OCI-LY3 (cell line): Measurements from ENCODE around the gene SAAL1.
"Not testable (repeated sequence)": the region's sequence is repeated elsewhere in the genome, so short reads cannot be mapped to it uniquely, and the experiment has no call there.

Source experiments
- EZH2phosphoT487 ChIP-seq: fragments of 200-600 bp; shearing (Covaris generic); IDR thresholded peaks from 2 replicates; pipeline ENCODE4 v1.6.1; 2018; ENCODE audit warnings: antibody characterized with exemption, mixed run types, low read depth
- TF ChIP-seq, protein P1 (sequence below): fragments of 200-600, 300-600 bp; sonication (generic); IDR thresholded peaks from 2 replicates; pipeline ENCODE4 v1.5.1; 2014; ENCODE audit warnings: antibody characterized with exemption, low read length, low read depth

DNA sequence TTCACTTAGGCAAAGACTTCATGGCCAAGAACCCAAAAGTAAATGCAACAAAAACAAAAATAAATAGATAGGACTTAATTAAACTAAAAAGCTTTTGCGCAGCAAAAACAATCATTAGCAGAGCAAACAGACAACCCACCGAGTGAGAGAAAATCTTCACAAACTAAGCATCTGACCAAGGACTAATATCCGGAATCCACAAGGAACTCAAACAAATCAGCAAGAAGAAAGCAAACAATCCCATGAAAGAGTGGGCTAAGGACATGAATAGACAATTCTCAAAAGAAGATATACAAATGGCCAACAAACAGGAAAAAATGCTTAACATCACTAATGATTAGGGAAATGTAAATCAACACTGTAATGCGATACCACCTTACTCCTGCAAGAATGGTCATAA, 25.2 kb upstream of the SAAL1 start:
- TF ChIP-seq, protein P1, sequence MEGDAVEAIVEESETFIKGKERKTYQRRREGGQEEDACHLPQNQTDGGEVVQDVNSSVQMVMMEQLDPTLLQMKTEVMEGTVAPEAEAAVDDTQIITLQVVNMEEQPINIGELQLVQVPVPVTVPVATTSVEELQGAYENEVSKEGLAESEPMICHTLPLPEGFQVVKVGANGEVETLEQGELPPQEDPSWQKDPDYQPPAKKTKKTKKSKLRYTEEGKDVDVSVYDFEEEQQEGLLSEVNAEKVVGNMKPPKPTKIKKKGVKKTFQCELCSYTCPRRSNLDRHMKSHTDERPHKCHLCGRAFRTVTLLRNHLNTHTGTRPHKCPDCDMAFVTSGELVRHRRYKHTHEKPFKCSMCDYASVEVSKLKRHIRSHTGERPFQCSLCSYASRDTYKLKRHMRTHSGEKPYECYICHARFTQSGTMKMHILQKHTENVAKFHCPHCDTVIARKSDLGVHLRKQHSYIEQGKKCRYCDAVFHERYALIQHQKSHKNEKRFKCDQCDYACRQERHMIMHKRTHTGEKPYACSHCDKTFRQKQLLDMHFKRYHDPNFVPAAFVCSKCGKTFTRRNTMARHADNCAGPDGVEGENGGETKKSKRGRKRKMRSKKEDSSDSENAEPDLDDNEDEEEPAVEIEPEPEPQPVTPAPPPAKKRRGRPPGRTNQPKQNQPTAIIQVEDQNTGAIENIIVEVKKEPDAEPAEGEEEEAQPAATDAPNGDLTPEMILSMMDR: not testable (repeated sequence)
- not testable (repeated sequence) for TF ChIP-seq EZH2phosphoT487
